Ramos (cell line): ENCODE data around the gene MAP1S.

ENCODE experiments used
- in situ Hi-C: fragments of 300-500 bp; cut with MboI; formaldehyde crosslinking; loops from one replicate; pipeline ENCODE4 v1.14.3; 2022; ENCODE audit warnings: low sequenced_read_pairs; ENCODE audit not compliant: unreplicated experiment

MAP1S gene, protein sequence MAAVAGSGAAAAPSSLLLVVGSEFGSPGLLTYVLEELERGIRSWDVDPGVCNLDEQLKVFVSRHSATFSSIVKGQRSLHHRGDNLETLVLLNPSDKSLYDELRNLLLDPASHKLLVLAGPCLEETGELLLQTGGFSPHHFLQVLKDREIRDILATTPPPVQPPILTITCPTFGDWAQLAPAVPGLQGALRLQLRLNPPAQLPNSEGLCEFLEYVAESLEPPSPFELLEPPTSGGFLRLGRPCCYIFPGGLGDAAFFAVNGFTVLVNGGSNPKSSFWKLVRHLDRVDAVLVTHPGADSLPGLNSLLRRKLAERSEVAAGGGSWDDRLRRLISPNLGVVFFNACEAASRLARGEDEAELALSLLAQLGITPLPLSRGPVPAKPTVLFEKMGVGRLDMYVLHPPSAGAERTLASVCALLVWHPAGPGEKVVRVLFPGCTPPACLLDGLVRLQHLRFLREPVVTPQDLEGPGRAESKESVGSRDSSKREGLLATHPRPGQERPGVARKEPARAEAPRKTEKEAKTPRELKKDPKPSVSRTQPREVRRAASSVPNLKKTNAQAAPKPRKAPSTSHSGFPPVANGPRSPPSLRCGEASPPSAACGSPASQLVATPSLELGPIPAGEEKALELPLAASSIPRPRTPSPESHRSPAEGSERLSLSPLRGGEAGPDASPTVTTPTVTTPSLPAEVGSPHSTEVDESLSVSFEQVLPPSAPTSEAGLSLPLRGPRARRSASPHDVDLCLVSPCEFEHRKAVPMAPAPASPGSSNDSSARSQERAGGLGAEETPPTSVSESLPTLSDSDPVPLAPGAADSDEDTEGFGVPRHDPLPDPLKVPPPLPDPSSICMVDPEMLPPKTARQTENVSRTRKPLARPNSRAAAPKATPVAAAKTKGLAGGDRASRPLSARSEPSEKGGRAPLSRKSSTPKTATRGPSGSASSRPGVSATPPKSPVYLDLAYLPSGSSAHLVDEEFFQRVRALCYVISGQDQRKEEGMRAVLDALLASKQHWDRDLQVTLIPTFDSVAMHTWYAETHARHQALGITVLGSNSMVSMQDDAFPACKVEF

DNA sequence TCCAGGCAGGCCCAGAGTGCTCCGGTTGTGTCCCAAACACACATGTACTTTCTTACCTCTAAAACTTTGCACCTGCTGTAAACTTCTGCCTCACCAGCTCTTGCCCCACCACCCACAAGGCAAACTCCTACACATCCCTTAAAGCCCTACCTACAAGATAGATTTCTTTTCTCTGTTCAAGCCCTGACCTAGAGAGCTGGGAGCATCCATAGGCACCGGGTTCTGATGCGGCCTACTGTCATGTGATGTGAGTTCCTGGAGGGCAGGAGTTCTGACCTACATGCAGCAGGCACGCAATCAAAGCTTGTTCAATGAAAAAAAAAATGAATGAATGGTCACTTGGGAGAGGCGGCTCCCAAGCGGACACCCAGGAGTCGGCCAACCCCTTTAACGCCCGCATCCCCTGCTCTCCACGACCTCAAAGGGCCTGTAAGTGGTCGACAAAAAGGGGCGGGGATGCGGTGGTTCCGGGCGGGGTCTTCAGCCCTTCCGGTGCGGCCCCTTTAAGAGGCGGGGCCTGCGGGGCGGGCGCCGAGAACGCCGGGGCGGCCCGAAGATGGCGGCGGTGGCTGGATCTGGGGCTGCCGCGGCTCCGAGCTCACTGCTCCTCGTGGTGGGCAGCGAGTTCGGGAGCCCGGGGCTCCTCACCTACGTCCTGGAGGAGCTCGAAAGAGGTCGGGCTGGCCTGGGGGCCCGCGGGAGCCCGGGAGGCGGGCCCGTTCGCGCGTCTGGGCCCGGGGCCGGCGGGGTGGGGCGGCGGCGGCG lies at the start of gene MAP1S:
TSS of gene MAP1S (plus strand) at position 534 of the 765 bp plus-strand sequence. CDS start at position 557, 23 bp downstream.
- in situ Hi-C loops, result no loop called here

DNA sequence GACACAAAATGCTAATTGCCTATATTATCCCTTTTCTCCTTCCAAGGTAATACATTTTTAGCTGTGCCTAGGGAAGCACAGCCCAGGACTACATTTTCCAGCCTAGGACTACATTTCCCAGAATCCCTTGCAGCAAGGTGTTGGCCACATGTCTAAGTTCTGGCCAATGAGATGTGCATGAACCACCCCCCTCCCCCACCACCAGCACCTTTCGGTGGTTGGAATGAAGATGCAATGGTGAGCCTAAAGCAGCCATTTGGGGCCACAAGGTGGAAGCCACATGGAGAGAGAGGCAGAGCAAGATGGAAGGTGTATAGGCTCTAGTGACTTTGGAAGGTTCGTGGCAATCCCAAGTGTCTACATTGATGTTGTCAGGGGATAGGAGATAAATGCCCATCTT lies 47.4 kb upstream of the MAP1S start:
- in situ Hi-C loops, result no loop called here

DNA sequence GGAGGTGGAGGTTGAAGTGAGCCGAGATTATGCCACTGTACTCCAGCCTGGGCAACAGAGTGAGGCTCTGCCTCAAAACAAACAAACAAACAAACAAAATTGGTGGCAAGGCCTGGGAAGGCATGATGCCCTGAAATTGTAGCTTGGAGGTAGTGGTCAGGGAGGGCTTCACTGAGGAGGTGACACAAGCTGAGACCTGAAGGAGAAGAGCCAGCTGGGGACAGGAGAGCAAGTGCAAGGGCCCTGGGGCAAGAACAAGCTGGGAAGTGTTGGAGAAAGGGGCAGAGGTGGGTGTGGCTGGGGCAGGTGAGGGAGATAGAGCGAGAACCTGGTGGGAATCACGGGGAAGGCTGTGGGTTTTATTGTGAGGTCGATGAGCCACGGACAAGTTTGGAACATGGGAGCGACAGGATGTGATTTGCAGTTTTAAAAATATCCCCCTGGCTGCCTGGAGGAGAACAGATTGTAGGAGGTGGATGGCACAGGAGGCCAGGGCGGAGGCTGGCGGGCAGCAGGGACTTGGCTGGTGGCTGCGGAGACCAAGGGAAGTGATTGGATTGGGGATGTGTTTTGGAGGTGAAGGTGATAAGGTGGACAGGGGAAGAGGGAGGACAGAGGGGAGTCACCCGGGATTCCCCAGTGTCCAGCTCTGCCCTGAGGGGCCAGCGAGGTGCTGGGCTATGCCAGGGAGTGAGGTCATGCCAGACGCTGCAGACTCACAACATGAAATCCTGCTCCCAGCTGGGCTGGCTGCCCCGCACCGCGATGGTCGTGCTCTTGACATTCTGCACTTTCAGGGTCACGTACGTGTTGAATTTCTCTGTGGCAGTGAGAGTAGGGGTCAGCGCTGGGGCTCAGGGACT lies 45.1 kb upstream of the MAP1S start:
- in situ Hi-C loops, result no loop called here

DNA sequence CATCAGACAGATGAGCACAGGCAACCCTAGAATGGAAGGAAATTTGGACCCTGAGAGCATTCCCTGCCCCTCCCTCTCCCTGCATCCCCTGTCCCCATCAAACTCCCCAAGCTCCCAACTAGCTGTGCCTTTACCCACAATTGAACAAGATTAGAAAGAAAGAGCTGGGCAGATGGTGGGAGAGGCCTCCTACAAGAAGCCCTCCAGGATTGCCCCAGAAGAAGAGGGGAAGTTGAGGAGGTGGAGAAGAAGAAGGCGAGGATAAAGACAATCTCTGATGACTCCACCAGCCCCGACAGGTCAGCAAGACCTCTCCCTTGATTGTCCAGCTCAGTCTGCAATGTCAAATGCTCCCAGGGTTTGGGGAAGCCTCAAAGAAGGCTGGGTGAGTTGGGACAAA lies 43.0 kb upstream of the MAP1S start:
- in situ Hi-C loops, result no loop called here

DNA sequence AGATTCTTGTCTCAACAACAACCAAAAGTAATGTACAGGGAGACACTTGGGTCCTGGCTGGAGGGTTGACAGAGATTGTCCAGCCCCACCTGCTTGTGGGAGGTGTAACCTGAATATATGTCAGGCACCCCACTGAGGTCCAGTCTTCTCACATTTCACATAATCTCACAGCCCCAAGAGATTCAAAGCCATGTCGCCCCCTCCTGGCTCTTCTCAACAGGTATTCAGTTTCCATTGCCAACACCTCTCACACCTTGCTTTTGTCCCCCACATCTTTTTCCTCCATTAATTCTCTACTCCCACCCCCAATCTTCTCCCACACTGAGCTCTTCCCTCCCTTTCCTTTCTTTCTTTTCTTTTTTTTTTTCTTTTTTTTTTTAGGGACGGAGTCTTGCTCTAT lies 42.3 kb upstream of the MAP1S start:
- in situ Hi-C loops, result no loop called here

DNA sequence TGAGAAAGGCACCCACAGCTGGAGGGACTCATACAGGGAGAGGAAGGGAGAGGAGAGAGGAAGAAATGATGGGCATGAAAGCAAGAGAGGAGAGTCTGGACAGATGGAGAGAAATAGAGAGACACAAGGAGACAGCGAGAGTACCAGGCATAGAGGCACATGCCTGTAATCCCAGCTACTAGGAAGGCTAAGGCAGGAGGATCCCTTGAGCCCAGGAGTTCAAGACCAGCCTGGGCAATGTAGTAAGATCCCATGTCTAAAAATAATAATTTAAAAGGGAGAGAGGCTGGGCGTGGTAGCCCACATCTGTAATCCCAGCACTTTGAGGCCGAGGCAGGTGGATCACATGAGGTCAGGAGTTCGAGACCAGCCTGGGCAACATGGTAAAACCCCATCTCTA lies 40.4 kb upstream of the MAP1S start:
- in situ Hi-C loops, result no loop called here

DNA sequence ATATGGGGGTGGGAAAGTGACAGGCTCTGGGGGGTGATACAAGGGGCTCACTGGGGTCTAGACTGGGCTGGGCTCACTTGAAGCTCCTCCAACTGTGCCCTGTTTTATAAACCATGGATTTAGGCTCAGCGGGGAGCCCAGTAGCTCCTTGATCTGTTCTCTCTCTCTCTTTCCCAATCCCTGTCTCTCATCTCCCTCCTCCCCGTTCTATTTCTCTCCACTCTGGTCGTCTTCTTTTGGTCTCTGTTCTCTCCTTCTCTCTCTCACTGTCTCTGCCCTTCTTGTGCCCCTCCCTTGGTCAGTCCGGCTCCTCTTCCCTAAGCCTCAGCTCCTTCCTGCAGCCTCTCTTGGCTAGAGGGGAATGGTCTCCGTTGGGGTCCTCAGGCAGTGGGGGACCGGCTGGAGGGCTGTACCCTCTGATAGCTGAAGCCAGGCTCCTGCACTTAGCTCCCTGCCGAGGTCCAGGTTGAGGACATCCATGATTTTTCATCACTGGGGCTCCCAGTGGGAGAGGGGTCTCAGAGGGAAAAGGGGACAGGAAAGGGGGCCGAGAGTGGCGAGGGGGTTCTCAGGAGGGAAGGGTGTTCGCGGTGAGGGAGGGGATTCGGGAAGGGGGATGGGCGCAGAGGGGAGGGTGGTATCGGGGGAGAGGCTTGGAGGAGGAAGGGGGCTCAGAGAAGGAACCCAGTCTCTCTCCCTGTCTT lies 39.6 kb upstream of the MAP1S start:
- in situ Hi-C loops, result no loop called here

DNA sequence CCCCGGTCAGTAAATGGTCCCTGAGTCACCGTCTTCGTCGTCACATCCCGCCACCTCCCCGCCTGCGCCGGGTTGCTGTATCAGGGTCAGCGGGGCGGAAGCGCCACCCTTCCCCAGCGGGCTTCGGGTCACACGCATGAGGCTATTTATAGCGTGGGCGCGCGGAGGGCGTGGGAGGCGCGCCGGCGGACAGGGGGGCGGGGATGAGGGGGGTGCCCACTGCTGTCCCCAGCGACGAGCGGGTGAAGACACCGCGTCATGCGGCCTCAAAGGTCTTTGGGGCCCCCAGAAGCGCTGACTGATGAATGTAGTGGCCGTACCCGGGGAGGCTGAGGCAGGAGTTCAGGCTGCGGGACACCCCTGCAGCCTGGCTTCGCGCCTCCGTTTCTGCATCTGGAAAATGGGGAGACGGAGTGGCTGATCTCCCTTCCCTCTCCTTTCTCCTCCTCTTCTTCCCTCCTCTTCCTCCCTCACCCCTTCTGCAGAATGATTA lies 39.0 kb upstream of the MAP1S start:
- in situ Hi-C loops, result no loop called here

DNA sequence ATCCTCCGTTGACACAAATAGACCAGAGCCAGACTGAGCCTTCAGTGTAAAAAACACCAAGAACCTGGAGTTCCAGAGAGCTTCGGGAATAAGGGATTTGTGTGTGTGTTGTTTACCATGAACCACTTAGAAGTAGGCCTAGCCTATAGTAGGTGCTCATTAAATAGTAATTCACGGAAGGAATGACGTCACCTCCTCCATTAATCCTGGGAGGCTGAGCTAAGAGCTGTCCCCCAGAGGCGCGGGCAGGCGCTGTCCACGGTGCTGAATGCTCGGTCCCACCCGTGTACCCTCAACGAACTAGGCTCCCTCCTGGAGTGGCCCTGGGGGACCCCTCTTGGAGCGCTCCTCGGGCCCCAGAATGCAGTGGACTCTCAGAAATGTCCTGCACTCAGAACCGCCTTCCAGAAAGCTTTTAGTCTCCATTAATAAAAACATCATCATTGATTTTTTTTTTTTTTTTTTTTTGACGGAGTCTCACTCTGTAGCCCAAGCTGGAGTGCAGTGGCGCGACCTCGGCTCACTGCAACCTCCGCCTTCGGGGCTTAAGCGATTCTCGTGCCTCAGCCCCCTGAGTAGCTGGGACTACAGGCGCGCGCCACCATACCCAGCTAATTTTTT lies 37.7 kb upstream of the MAP1S start:
- in situ Hi-C loops, result no loop called here

DNA sequence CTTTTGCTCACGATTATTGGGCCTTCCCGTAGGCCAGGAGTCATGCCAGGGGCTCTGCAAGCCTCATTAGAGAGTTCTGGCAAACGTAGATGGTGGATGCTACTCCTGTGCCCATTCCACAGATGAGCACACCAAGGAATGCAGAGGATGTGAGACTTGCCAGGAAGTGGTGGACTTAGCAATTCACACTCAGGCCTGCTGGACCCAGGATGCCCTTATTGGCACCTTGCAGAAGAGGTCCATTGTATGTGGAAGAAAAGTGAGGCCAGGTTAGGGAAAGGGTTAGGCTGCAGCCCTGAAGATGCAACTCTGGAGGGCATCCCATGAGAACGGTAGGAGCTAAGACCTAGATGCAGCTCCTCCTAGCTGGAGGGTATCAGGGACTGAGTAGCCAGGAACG lies 37.0 kb upstream of the MAP1S start:
- in situ Hi-C loops, result no loop called here

DNA sequence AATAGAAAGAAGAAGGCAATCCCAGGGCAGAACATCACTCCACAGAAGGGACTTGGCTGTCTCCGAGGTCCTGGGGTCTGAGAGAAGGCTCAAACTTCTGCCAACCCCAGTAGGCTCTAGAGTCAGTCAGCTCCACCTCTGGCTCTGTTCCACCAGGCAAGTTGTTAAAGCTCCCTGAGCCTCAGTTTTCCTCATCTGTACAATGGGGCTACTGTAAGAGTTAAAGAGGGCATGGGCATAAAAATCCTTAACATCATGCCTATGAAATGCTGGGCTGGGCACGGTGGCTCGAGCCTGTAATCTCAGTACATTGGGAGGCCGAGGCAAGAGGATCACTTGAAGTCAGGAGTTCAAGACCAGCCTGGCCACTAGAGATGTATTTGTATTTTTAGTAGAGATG lies 36.2 kb upstream of the MAP1S start:
- in situ Hi-C loops, result no loop called here

DNA sequence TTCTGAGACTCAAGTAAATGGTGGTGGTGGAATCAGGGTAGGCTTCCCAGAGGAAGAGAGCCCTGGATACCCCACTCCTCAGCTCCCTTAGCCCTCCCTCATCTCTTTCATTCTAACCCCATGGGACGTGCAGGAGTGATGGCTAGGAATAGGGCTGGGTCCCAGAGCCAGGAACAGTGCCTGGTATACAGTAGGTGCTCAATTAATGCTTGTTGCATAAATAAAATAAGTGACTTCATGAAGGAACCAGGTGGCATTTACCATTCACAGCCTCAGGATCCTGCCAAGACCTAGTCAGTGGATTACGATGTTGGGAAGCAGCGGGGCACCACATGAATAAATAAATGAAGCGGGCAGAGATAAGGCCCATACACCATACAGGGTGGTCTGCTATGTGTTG lies 35.0 kb upstream of the MAP1S start:
- in situ Hi-C loops, result no loop called here

DNA sequence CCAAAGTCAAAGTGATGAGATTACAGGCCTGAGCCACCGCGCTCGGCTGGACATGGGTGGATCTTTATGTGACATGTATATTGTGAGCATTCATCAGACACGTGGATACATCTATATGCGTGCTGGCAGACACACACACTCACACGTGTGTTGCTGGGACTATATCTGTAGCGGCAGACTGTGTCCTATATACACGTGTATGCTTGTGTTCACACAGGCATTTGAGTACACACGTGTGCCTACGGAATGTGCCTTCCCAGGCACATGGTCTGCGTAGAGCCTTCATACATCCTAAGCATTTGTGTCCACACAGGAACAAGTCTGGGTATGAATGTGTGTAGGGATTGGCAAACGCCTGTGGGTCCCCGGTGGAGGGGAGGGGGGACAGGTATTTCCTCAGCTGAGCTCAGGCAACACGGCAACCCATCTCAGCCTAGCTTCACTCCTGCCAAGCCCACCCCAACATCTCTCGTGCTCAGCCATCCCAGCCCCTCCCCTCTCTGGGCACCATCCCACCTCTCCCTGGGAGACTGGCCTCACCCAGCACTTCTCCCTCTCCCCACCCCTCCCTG lies 33.7 kb upstream of the MAP1S start:
- in situ Hi-C loops, result no loop called here

DNA sequence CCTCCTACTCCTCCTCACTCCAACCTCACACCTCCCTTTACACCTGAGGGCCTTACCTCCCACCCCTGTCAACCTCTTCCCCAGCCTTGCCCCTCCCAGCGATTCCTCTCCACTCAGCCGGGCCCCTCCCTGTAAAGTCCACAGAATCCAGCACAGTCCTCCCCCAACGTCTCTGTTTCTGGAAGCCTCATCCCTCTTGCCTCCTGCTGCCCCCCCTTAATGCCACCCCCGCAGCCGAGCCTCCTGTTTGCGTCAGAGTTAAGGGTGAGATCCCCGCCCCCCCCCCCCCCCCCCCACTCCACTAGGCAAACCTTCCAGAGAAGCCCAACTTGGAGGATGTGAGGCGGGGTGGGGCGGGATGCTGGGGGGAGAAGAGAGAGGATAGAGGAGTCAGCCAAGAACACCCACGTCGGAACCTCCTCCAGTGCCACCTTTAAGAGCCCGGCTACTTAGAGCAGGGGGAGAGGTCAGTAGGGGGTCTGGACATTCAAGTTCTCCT lies 33.2 kb upstream of the MAP1S start:
- in situ Hi-C loops, result no loop called here

DNA sequence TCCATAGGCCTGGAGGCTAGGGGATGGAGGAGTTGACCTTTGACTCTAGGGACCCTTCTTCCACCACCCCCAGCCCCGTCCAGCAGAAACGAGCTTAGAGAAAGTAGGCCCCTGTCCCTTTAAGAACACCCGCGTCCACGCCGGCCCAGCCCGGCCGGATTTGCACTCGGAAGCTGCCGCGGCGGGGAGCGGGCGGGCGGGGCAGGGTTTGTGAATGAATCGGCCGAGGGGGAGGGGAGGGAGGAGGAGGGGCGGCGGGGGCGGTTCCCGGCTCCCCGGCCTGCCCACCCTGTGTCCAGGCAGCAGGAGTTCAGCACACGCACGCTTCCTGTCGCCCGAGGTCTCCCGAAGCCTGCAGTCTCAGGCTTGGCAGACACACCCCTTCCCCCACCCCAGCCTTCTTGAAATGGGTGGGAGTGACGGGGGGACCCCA lies 32.7 kb upstream of the MAP1S start:
- in situ Hi-C loops, result no loop called here

DNA sequence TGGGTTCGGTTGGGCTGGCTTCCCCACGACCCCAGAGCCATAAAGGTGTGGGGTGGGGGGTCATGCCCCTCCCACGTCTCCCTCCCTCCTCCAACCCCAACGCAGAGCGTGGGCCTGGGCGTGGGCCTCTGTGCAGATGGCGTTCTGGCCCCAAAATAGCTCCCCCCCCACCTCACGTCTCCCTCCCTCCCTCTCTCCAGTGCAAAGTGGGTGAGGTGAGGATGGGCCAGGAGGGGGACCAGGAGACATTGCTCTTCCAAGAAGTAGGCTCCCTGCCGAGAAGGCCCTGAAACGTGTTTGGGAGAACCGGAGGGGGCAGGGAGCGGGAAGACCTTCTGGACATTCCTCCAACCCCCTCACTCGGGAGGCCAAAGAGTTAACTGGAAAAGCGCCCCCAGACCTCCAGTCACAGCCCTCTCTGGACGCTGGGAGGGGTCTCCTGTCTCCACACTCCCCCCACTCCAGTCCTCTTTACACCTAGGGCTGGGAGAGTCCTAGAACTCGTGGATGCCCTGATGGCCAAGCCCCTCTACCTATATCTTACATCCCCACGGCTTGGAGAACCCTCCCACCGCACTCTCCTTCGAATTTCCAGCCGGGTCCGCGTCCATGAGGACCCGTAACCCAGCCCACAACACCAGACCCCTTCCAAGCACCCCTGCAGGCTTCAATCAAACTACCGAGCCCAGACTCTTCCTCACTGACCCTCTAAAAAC lies 32.0 kb upstream of the MAP1S start:
- in situ Hi-C loops, result no loop called here
